Prostate gland (tissue), 2 donors: Measurements from ENCODE around the gene SLC17A3. TPM values are rescaled to one million over a fixed set of nuclear protein-coding genes. Genes with fewer than 3 reads are reported as not detected.

Experiments
- DNase-seq: peaks from one replicate; pipeline ENCODE4 v3.0.0-alpha.2; 2019; ENCODE audit warnings: low spot score
- H3K27ac ChIP-seq, 2 donors: fragments of 200-600 bp; sonication (generic); 2 replicates each; pipeline ENCODE4 v1.5.1; 2017 to 2019
- H3K27me3 ChIP-seq: fragments of 200-600 bp; sonication (generic); replicated peaks from 2 replicates; pipeline ENCODE4 v1.5.1; 2019; ENCODE audit not compliant: insufficient read depth
- H3K36me3 ChIP-seq, 2 donors: fragments of 200-600 bp; sonication (generic); 1 replicate in 1 of 2; 2 replicates in 1 of 2; pipeline versions ENCODE4 v1.5.1 to v1.8.1; 2017 to 2019
- H3K4me1 ChIP-seq: fragments of 200-600 bp; sonication (generic); replicated peaks from 2 replicates; pipeline ENCODE4 v1.5.1; 2019
- H3K4me3 ChIP-seq, 2 donors: fragments of 200-600 bp; sonication (generic); 2 replicates each; pipeline ENCODE4 v1.5.1; 2017 to 2019
- H3K9me3 ChIP-seq: fragments of 200-600 bp; sonication (generic); 2 replicates; pipeline ENCODE4 v1.5.1; 2017
- CTCF ChIP-seq, 4 experiments: fragments of 200-600 bp in 2 of 4; fragments of 450-650 bp in 2 of 4; sonication (generic) in 2 of 4; IDR thresholded peaks; 1 replicate in 3 of 4; 2 replicates in 1 of 4; pipeline ENCODE4 v1.5.1; 2016 to 2019; ENCODE audit warnings: antibody characterized with exemption in 4 of 4, mild to moderate bottlenecking in 2 of 4, moderate library complexity in 2 of 4
- POLR2A ChIP-seq: fragments of 450-650 bp; IDR thresholded peaks from one replicate; pipeline ENCODE4 v1.6.1; 2016; ENCODE audit warnings: antibody characterized with exemption, mild to moderate bottlenecking
- POLR2AphosphoS5 ChIP-seq: sonication (generic); formaldehyde crosslinking; IDR thresholded peaks from one replicate; pipeline ENCODE4 v1.6.1; 2017; ENCODE audit warnings: antibody characterized with exemption
- WGBS: methylation state at CpG from one replicate; pipeline ENCODE4 v1.1.5; 2018; 5-methylcytosine and 5-hydroxymethylcytosine counted together
- intact Hi-C: fragments of 100-400 bp; cut with DNase I; formaldehyde crosslinking; loops from one replicate; pipeline ENCODE4 v1.14.2; 2022
- total RNA-seq, 2 donors: library from RNA; depleted of rRNA; stranded (reverse); fragments of >200 nt; gene quantifications; one replicate each; pipeline ENCODE4 v1.1.0, GENCODE V29; 2016

Gene SLC17A3
- total RNA-seq, result not detected

GRCh38 chr6:25874118-25874517, at the start of gene SLC17A3:
Gene SLC17A3, minus strand, starts transcription at chr6:25874243. Its CDS starts 5,856 bp downstream, at chr6:25868387.
- no peaks in the 10 kb centered on the region for H3K9me3 ChIP-seq
- 84% methylated on average over 3 of the region's 3 CpGs for WGBS
- no peak for DNase-seq
- no peak within 1 kb of the TSS for H3K4me3 ChIP-seq
- H3K4me1 ChIP-seq, result no peaks in the 10 kb centered on the region
- H3K27ac ChIP-seq, result no peak within 1 kb of the TSS
- intact Hi-C loops, result no loop called here
- H3K36me3 ChIP-seq, result no peaks in the 10 kb centered on the region
- no peaks in the 10 kb centered on the region for H3K27me3 ChIP-seq
- TF ChIP-seq CTCF (IDR thresholded peaks at IDR 0.05) (no peak), POLR2AphosphoS5 (no peak), POLR2A (no peak)

GRCh38 chr6:25922301-25922700, 48.3 kb upstream of the SLC17A3 start:
- intact Hi-C loops, result no loop called here
- no peaks in the 10 kb centered on the region for H3K4me1 ChIP-seq

GRCh38 chr6:25921525-25922203, 47.6 kb upstream of the SLC17A3 start:
- no peaks in the 10 kb centered on the region for H3K36me3 ChIP-seq
- no peak for DNase-seq
- no peak for TF ChIP-seq CTCF (IDR thresholded peaks at IDR 0.05)
- TF ChIP-seq POLR2AphosphoS5, result no peak
- no peak for TF ChIP-seq POLR2A
- no peaks in the 10 kb centered on the region for H3K27me3 ChIP-seq
- intact Hi-C loops, result no loop called here
- H3K4me1 ChIP-seq, result no peaks in the 10 kb centered on the region
- H3K4me3 ChIP-seq, result no peak overlapping the region
- H3K9me3 ChIP-seq, result no peaks in the 10 kb centered on the region
- no peak overlapping the region for H3K27ac ChIP-seq

More at GRCh38 chr6:25922301-25922700, 48.3 kb upstream of the SLC17A3 start:
- TF ChIP-seq POLR2AphosphoS5 (no peak), CTCF (IDR thresholded peaks at IDR 0.05) (no peak), POLR2A (no peak)
- WGBS, result 50% methylated on average over 2 of the region's 2 CpGs
- Histone ChIP-seq H3K27ac (no peak overlapping the region), H3K4me3 (no peak overlapping the region), H3K27me3 (no peaks in the 10 kb centered on the region), H3K36me3 (no peaks in the 10 kb centered on the region), H3K9me3 (no peaks in the 10 kb centered on the region)
- DNase-seq, result no peak

GRCh38 chr6:25919657-25920056, 45.6 kb upstream of the SLC17A3 start:
- DNase-seq, result no peak
- intact Hi-C loops, result no loop called here
- Histone ChIP-seq H3K4me3 (no peak overlapping the region), H3K36me3 (no peaks in the 10 kb centered on the region), H3K27me3 (no peaks in the 10 kb centered on the region), H3K4me1 (no peaks in the 10 kb centered on the region), H3K27ac (no peak overlapping the region), H3K9me3 (no peaks in the 10 kb centered on the region)
- no peak for TF ChIP-seq POLR2A
- no peak for TF ChIP-seq CTCF (IDR thresholded peaks at IDR 0.05)
- TF ChIP-seq POLR2AphosphoS5, result no peak
- WGBS, result 82% methylated on average over 5 of the region's 5 CpGs

- no peak overlapping the region for H3K4me3 ChIP-seq
- DNase-seq, result no peak
- H3K27me3 ChIP-seq, result no peaks in the 10 kb centered on the region
- intact Hi-C loops, result no loop called here
- no peak for TF ChIP-seq CTCF (IDR thresholded peaks at IDR 0.05)
- no peak for TF ChIP-seq POLR2A
- no peak for TF ChIP-seq POLR2AphosphoS5
- WGBS, result 69% methylated on average over 5 of the region's 5 CpGs
- no peaks in the 10 kb centered on the region for H3K36me3 ChIP-seq
- no peak overlapping the region for H3K27ac ChIP-seq
- no peaks in the 10 kb centered on the region for H3K9me3 ChIP-seq
- no peaks in the 10 kb centered on the region for H3K4me1 ChIP-seq
Measured at GRCh38 chr6:25918083-25918683, 44.1 kb upstream of the SLC17A3 start.
